Stomach (tissue), 4 donors: ENCODE measurements around the gene NRP2.

Source experiments
- CTCF ChIP-seq, 7 experiments: fragments of 450-650 bp in 4 of 7; fragments of 200-600 bp in 3 of 7; sonication (generic) in 3 of 7; IDR thresholded peaks; one replicate each; pipeline ENCODE4 v1.5.1; 2016 to 2019; ENCODE audit warnings: antibody characterized with exemption in 7 of 7, control low read depth in 2 of 7, mild to moderate bottlenecking in 1 of 7
- EP300 ChIP-seq: sonication (generic); formaldehyde crosslinking; IDR thresholded peaks from one replicate; pipeline ENCODE4 v1.6.1; 2017; ENCODE audit warnings: antibody characterized with exemption
- POLR2A ChIP-seq, 4 donors: fragments of 450-650 bp; IDR thresholded peaks; one replicate each; pipeline ENCODE4 v1.6.1; 2016; ENCODE audit warnings: antibody characterized with exemption in 4 of 4, control low read depth in 2 of 4, mild to moderate bottlenecking in 1 of 4, moderate library complexity in 1 of 4

- TF ChIP-seq CTCF (IDR thresholded peaks at IDR 0.05) (no peak), POLR2A (IDR thresholded peaks at IDR 0.05) (no peak), EP300 (no peak)
Observed at GRCh38 chr2:205822579-205822978, 140.3 kb downstream of the NRP2 start.
